ENCODE data around the gene PFN1.

Gene PFN1

GRCh38 chr17:4942760-4943508, 5.4 kb downstream of the PFN1 start:
- no peak overlapping the region for H3K4me3 ChIP-seq (ENCODE audit: low read length)
- H3K9me3 ChIP-seq (replicated peaks; ENCODE audit: insufficient read depth, low read length), result no peaks in the 10 kb centered on the region
- H4K20me1 ChIP-seq (ENCODE audit: insufficient read depth, low read length), result peaks cover 28% of the 10 kb centered on the region
- H3K79me2 ChIP-seq (ENCODE audit: low read length), result peaks cover 95% of the 10 kb centered on the region
- no peak overlapping the region for H3K27ac ChIP-seq (ENCODE audit: low read length)
- H2AFZ ChIP-seq (ENCODE audit: low read length), result no peak overlapping the region
- no peaks in the 10 kb centered on the region for H3K36me3 ChIP-seq (replicated peaks; ENCODE audit: insufficient read depth, low read length)
- peaks cover 44% of the 10 kb centered on the region for H3K4me1 ChIP-seq (ENCODE audit: low read length)
- no peaks in the 10 kb centered on the region for H3K9me2 ChIP-seq (replicated peaks; ENCODE audit: insufficient read depth, low read length)
- TF ChIP-seq EZH2 (optimal IDR thresholded peaks at IDR 0.05; ENCODE audit: low read depth, low read length), result no peak
- TF ChIP-seq EZH2phosphoT487 (IDR thresholded peaks at IDR 0.05; ENCODE audit: low read length), result no peak
- no peak for TF ChIP-seq CTCF (IDR thresholded peaks at IDR 0.05; ENCODE audit: low read length)
- H3K9ac ChIP-seq (ENCODE audit: low read length), result no peak overlapping the region
- no peak for DNase-seq
- no peak overlapping the region for H3K4me2 ChIP-seq (ENCODE audit: low read depth, low read length)
- no peaks in the 10 kb centered on the region for H3K27me3 ChIP-seq (replicated peaks; ENCODE audit: insufficient read depth, low read length)
- H3F3A ChIP-seq (ENCODE audit: insufficient read depth, low read length), result peaks cover 68% of the 10 kb centered on the region

GRCh38 chr17:4941319-4941610, 7.1 kb downstream of the PFN1 start:
- peak overlapping the region; percentile 96 for H3K4me2 ChIP-seq (ENCODE audit: low read depth, low read length)
- peak overlapping the region; percentile 95 for H3K9ac ChIP-seq (ENCODE audit: low read length)
- no peak for TF ChIP-seq EZH2phosphoT487 (IDR thresholded peaks at IDR 0.05; ENCODE audit: low read length)
- TF ChIP-seq EZH2 (optimal IDR thresholded peaks at IDR 0.05; ENCODE audit: low read depth, low read length), result no peak
- no peak for TF ChIP-seq CTCF (IDR thresholded peaks at IDR 0.05; ENCODE audit: low read length)
- no peaks in the 10 kb centered on the region for H3K9me3 ChIP-seq (replicated peaks; ENCODE audit: insufficient read depth, low read length)
- H3F3A ChIP-seq (ENCODE audit: insufficient read depth, low read length), result peaks cover 55% of the 10 kb centered on the region
- peak overlapping the region; percentile 78 for H3K4me3 ChIP-seq (ENCODE audit: low read length)
- peak overlapping the region; percentile 91; the same call in 1 of the 2 replicates for H3K27ac ChIP-seq (ENCODE audit: low read length)
- DNase-seq, result no peak
- H3K36me3 ChIP-seq (replicated peaks; ENCODE audit: insufficient read depth, low read length), result no peaks in the 10 kb centered on the region
- H2AFZ ChIP-seq (ENCODE audit: low read length), result no peak overlapping the region
- no peaks in the 10 kb centered on the region for H3K9me2 ChIP-seq (replicated peaks; ENCODE audit: insufficient read depth, low read length)
- H3K79me2 ChIP-seq (ENCODE audit: low read length), result peaks cover 85% of the 10 kb centered on the region
- H3K4me1 ChIP-seq (ENCODE audit: low read length), result peaks cover 40% of the 10 kb centered on the region
- H4K20me1 ChIP-seq (ENCODE audit: insufficient read depth, low read length), result peaks cover 18% of the 10 kb centered on the region
- no peaks in the 10 kb centered on the region for H3K27me3 ChIP-seq (replicated peaks; ENCODE audit: insufficient read depth, low read length)

GRCh38 chr17:4940555-4941318, 7.6 kb downstream of the PFN1 start:
- no peak for DNase-seq
- Histone ChIP-seq H3K9ac (ENCODE audit: low read length) (peak overlapping the region; percentile 95), H4K20me1 (ENCODE audit: insufficient read depth, low read length) (peaks cover 15% of the 10 kb centered on the region), H3K4me1 (ENCODE audit: low read length) (peaks cover 37% of the 10 kb centered on the region), H3K79me2 (ENCODE audit: low read length) (peaks cover 80% of the 10 kb centered on the region), H3K9me3 (replicated peaks; ENCODE audit: insufficient read depth, low read length) (no peaks in the 10 kb centered on the region), H3K4me3 (ENCODE audit: low read length) (peak overlapping the region; percentile 78), H3F3A (ENCODE audit: insufficient read depth, low read length) (peaks cover 51% of the 10 kb centered on the region), H3K27me3 (replicated peaks; ENCODE audit: insufficient read depth, low read length) (no peaks in the 10 kb centered on the region), H3K9me2 (replicated peaks; ENCODE audit: insufficient read depth, low read length) (no peaks in the 10 kb centered on the region), H3K27ac (ENCODE audit: low read length) (peak overlapping the region; percentile 91), H3K4me2 (ENCODE audit: low read depth, low read length) (peak overlapping the region; percentile 96), H2AFZ (ENCODE audit: low read length) (peak overlapping the region; percentile 63), H3K36me3 (replicated peaks; ENCODE audit: insufficient read depth, low read length) (no peaks in the 10 kb centered on the region)
- TF ChIP-seq CTCF (IDR thresholded peaks at IDR 0.05; ENCODE audit: low read length), result no peak
- no peak for TF ChIP-seq EZH2 (optimal IDR thresholded peaks at IDR 0.05; ENCODE audit: low read depth, low read length)
- no peak for TF ChIP-seq EZH2phosphoT487 (IDR thresholded peaks at IDR 0.05; ENCODE audit: low read length)

All from MM.1S (cell line).